ENCODE results near the gene GPAT2. TPM values are rescaled to one million over a fixed set of nuclear protein-coding genes. Genes with fewer than 3 reads are reported as not detected.
A peak's percentile ranks its signal among the peaks of the same experiment; 100 is the strongest.
"Not testable (repeated sequence)": the region's sequence is repeated elsewhere in the genome, so short reads cannot be mapped to it uniquely, and the experiment has no call there.

The GPAT2 gene
- total RNA-seq (2.5 and 3.6 TPM in 2 replicates), polyA plus RNA-seq (0.99 and 11.7 TPM in 2 replicates), polyA minus RNA-seq (0.50 and 4.2 TPM in 2 replicates)
- total RNA-seq (2013), result 4.7 TPM

GRCh38 chr2:96034792-96035191, at the start of gene GPAT2:
GPAT2 (minus strand) TSS chr2:96034916; CDS start chr2:96032359, 2,557 bp downstream.
- H3K4me3 ChIP-seq (ENCODE audit: control extremely low read depth in 1 of 5, extremely low read depth in 1 of 5, insufficient read depth in 1 of 5, low read depth in 2 of 5, low read length in 4 of 5); H3K4me1 ChIP-seq (ENCODE audit: control insufficient read depth in 2 of 2, insufficient read depth in 2 of 2, low read length in 2 of 2); H3K4me1 Mint-ChIP-seq; DNase-seq; H3K27me3 ChIP-seq (replicated peaks in 1 of 4; ENCODE audit: control extremely low read depth in 1 of 4, control insufficient read depth in 3 of 4, insufficient read depth in 4 of 4, low read length in 3 of 4); H3K9me3 Mint-ChIP-seq (ENCODE audit: insufficient read depth); H4K20me1 ChIP-seq (ENCODE audit: control insufficient read depth, insufficient read depth, low read length, poor library complexity, severe bottlenecking); H3K4me2 ChIP-seq (replicated peaks; ENCODE audit: low read depth, low read length, poor library complexity, severe bottlenecking); H2AFZ ChIP-seq (ENCODE audit: insufficient read depth, low read depth, low read length, poor library complexity, severe bottlenecking); POLR2A ChIA-PET; H3K79me2 ChIP-seq (ENCODE audit: control insufficient read depth, insufficient read depth, low read length); H3K4me3 Mint-ChIP-seq; H3K36me3 ChIP-seq (replicated peaks in 1 of 2; ENCODE audit: control extremely low read depth in 1 of 2, control insufficient read depth in 1 of 2, extremely low read depth in 1 of 2, insufficient read depth in 2 of 2, low read length in 1 of 2); H3K27ac ChIP-seq (ENCODE audit: low read length in 2 of 2); intact Hi-C loops (cut with micrococcal nuclease); H3K9me3 ChIP-seq (ENCODE audit: control extremely low read depth in 1 of 3, control insufficient read depth in 2 of 3, insufficient read depth in 1 of 3, low read length in 2 of 3); H3K9ac ChIP-seq (ENCODE audit: low read length); CTCF ChIA-PET; H3K27me3 Mint-ChIP-seq; H3K27ac Mint-ChIP-seq: not testable (repeated sequence)
- peak; percentile 28 for ATAC-seq (ENCODE audit: low read depth)
- WGBS (ENCODE audit: insufficient coverage), result no CpG with 5 or more reads among the region's 34 CpGs

GRCh38 chr2:96083989-96084857, 49.5 kb upstream of the GPAT2 start:
- H3K4me1 Mint-ChIP-seq, result no peaks in the 10 kb centered on the region

More at GRCh38 chr2:96083989-96084857, 49.5 kb upstream of the GPAT2 start:
- Histone ChIP-seq H3K4me1 (ENCODE audit: control insufficient read depth in 2 of 2, insufficient read depth in 2 of 2, low read length in 2 of 2) (no peaks in the 10 kb centered on the region), H3K9ac (ENCODE audit: low read length) (no peak overlapping the region), H3K27ac (ENCODE audit: low read length in 2 of 2) (no peak overlapping the region), H3K4me2 (replicated peaks; ENCODE audit: low read depth, low read length, poor library complexity, severe bottlenecking) (no peak overlapping the region), H3K36me3 (replicated peaks in 1 of 2; ENCODE audit: control extremely low read depth in 1 of 2, control insufficient read depth in 1 of 2, extremely low read depth in 1 of 2, insufficient read depth in 2 of 2, low read length in 1 of 2) (no peaks in the 10 kb centered on the region), H3K9me3 (ENCODE audit: control extremely low read depth in 1 of 3, control insufficient read depth in 2 of 3, insufficient read depth in 1 of 3, low read length in 2 of 3) (peaks cover 0 to 12% (median 0%) of the 10 kb centered on the region in 3 donors), H3K4me3 (ENCODE audit: control extremely low read depth in 1 of 5, extremely low read depth in 1 of 5, insufficient read depth in 1 of 5, low read depth in 2 of 5, low read length in 4 of 5) (no peak overlapping the region), H3K27me3 (replicated peaks in 1 of 4; ENCODE audit: control extremely low read depth in 1 of 4, control insufficient read depth in 3 of 4, insufficient read depth in 4 of 4, low read length in 3 of 4) (peaks cover 0 to 12% (median 0%) of the 10 kb centered on the region in 4 experiments), H3K79me2 (ENCODE audit: control insufficient read depth, insufficient read depth, low read length) (no peaks in the 10 kb centered on the region), H2AFZ (ENCODE audit: insufficient read depth, low read depth, low read length, poor library complexity, severe bottlenecking) (no peak overlapping the region), H4K20me1 (ENCODE audit: control insufficient read depth, insufficient read depth, low read length, poor library complexity, severe bottlenecking) (no peaks in the 10 kb centered on the region)
- Mint-ChIP-seq H3K27ac (no peak overlapping the region), H3K9me3 (ENCODE audit: insufficient read depth) (no peaks in the 10 kb centered on the region), H3K27me3 (peaks cover 37% of the 10 kb centered on the region), H3K4me3 (no peak overlapping the region)
- no peak for ATAC-seq (ENCODE audit: low read depth)
- DNase-seq, result no peak
- POLR2A ChIA-PET, result no interaction called here
- intact Hi-C loops (cut with micrococcal nuclease), result no loop called here
- CTCF ChIA-PET, result no interaction called here
- TF ChIP-seq CTCF (IDR thresholded peaks at IDR 0.05) (no peak), EZH2 (IDR thresholded peaks at IDR 0.05; ENCODE audit: borderline replicate concordance, insufficient read depth, low read depth, low read length, poor library complexity, severe bottlenecking) (no peak)
- WGBS (ENCODE audit: insufficient coverage), result 85% methylated on average over 20 of the region's 22 CpGs
